ENCODE results near the gene CPD. TPM values are rescaled to one million over a fixed set of nuclear protein-coding genes. Genes with fewer than 3 reads are reported as not detected.
"Not testable (repeated sequence)": the region's sequence is repeated elsewhere in the genome, so short reads cannot be mapped to it uniquely, and the experiment has no call there.

Gene CPD
- total and polyA plus RNA-seq, 7 donors, result 3.9 to 99.5 (median 33.7) TPM

- no peaks in the 10 kb centered on the region for H3K36me3 ChIP-seq
- intact Hi-C loops (cut with DNase I), result no loop called here
These were observed 22.4 kb downstream of the CPD start for GRCh38 chr17:30401097-30401496.

DNA sequence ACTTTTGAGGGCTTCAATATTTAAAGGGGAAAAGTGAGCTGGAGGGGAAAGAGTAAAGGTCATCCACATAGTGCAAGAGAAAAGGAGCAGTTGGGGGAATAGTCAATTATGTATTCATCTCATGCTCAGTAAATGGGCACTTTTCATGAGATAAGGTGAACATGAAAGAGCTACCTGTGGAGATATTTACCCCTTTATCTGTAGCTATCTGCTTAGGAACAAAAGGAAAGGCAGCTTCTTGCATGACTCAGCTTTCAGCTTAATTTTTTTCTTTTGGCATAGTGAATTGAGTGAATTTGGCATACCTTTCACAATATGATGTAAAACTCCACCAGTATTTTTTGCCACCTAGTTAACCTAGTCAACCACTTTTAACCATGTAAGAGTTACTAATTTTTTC is 26.4 kb downstream of the CPD start:
- no peaks in the 10 kb centered on the region for H3K27me3 ChIP-seq
- H3K4me1 ChIP-seq, result peaks cover 0 to 4% (median 0%) of the 10 kb centered on the region in 4 donors
- no peak overlapping the region for H3K4me3 ChIP-seq
- TF ChIP-seq POLR2AphosphoS5 (IDR thresholded peaks at IDR 0.05) (no peak), CTCF (IDR thresholded peaks at IDR 0.05) (no peak)
- no peak for DNase-seq
- H3K36me3 ChIP-seq, result no peaks in the 10 kb centered on the region
- H3K9me3 ChIP-seq, result no peaks in the 10 kb centered on the region
- intact Hi-C loops (cut with DNase I), result no loop called here
- no peak overlapping the region for H3K27ac ChIP-seq

More at GRCh38 chr17:30401097-30401496, 22.4 kb downstream of the CPD start:
- Histone ChIP-seq H3K4me3 (no peak overlapping the region), H3K27ac (no peak overlapping the region), H3K27me3 (no peaks in the 10 kb centered on the region), H3K9me3 (no peaks in the 10 kb centered on the region), H3K4me1 (no peaks in the 10 kb centered on the region)
- TF ChIP-seq EP300 (IDR thresholded peaks at IDR 0.05) (no peak), POLR2AphosphoS5 (IDR thresholded peaks at IDR 0.05) (no peak), CTCF (IDR thresholded peaks at IDR 0.05) (no peak), POLR2A (IDR thresholded peaks at IDR 0.05) (no peak)
- 91 to 93% methylated on average over 1 of the region's 1 CpG for WGBS, 2 donors
- no peak for DNase-seq

GRCh38 chr17:30410627-30411026 is 31.9 kb downstream of the CPD start:
- intact Hi-C loops (cut with DNase I); H3K27me3 ChIP-seq; H3K4me3 ChIP-seq; H3K36me3 ChIP-seq; H3K27ac ChIP-seq; H3K4me1 ChIP-seq; DNase-seq; H3K9me3 ChIP-seq: not testable (repeated sequence)
- WGBS, 2 donors, result 96 to 98% methylated on average over 2 of the region's 2 CpGs

DNA sequence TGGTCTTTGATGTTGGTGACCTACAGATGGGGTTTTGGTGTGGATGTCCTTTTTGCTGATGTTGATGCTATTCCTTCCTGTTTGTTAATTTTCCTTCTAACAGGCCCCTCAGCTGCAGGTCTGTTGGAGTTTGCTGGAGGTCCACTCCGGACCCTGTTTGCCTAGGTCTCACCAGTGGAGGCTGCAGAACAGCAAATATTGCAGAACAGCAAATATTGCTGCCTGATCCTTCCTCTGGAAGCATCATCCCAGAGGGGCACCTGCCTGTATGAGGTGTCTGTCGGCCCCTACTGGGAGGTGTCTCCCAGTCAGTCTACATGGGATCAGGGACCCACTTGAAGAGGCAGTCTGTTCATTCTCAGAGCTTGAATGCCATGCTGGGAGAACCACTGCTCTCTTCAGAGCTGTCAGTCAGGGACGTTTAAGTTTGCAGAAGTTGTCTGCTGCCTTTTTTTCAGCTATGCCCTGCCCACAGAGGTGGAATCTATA is 33.3 kb downstream of the CPD start:
- intact Hi-C loops (cut with DNase I); H3K27me3 ChIP-seq; H3K4me3 ChIP-seq; H3K9me3 ChIP-seq; H3K4me1 ChIP-seq; DNase-seq; H3K36me3 ChIP-seq; H3K27ac ChIP-seq: not testable (repeated sequence)
- 85 to 91% methylated on average over 3 of the region's 3 CpGs for WGBS, 2 donors

- Histone ChIP-seq H3K27me3 (no peaks in the 10 kb centered on the region), H3K4me3 (no peak overlapping the region), H3K36me3 (no peaks in the 10 kb centered on the region), H3K9me3 (no peaks in the 10 kb centered on the region), H3K4me1 (peaks cover 0 to 5% (median 2%) of the 10 kb centered on the region in 4 donors), H3K27ac (no peak overlapping the region)
- 90 to 91% methylated on average over 4 of the region's 4 CpGs for WGBS, 2 donors
- intact Hi-C loops (cut with DNase I), result no loop called here
- TF ChIP-seq POLR2AphosphoS5 (IDR thresholded peaks at IDR 0.05) (no peak), POLR2A (IDR thresholded peaks at IDR 0.05) (no peak), EP300 (IDR thresholded peaks at IDR 0.05) (no peak), CTCF (IDR thresholded peaks at IDR 0.05) (no peak)
- DNase-seq, result no peak
These were observed 34.4 kb downstream of the CPD start for GRCh38 chr17:30413109-30413508.

DNA sequence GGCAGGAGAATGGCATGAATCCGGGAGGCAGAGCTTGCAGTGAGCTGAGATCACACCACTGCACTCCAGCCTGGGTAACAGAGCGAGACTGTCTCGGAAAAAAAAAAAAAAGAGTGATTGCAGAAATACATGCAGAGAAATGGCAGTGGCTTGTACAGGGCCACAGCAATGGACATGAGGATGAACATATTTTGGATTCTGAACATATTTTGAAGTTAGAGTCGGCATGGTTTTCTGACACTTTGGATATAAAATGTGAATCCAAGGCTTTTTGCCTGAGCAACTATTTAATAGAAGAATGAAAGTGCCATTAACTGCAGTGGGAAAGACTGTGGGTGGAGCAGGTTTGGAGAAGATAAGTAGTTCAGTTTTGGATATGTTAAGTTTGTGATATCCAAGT is 35.8 kb downstream of the CPD start:
- TF ChIP-seq POLR2A (IDR thresholded peaks at IDR 0.05) (no peak), POLR2AphosphoS5 (IDR thresholded peaks at IDR 0.05) (no peak), CTCF (IDR thresholded peaks at IDR 0.05) (no peak)
- Histone ChIP-seq H3K27me3 (no peaks in the 10 kb centered on the region), H3K4me3 (no peak overlapping the region), H3K9me3 (no peaks in the 10 kb centered on the region), H3K4me1 (peaks cover 0 to 5% (median 0%) of the 10 kb centered on the region in 4 donors), H3K27ac (no peak overlapping the region), H3K36me3 (no peaks in the 10 kb centered on the region)
- DNase-seq, result no peak
- intact Hi-C loops (cut with DNase I), result no loop called here
- 95 to 96% methylated on average over 4 of the region's 4 CpGs for WGBS, 2 donors

Measured in sigmoid colon (tissue), 7 donors.